PC-3 (cell line): ENCODE measurements around the gene SP3.

ENCODE experiments used
- EZH2phosphoT487 ChIP-seq: fragments of 300-600 bp; sonication (generic); IDR thresholded peaks from 2 replicates; pipeline ENCODE4 v1.6.1; 2018; ENCODE audit warnings: mild to moderate bottlenecking, antibody characterized with exemption, low read length, borderline replicate concordance
- TF ChIP-seq, protein P1 (sequence below): fragments of 300-600 bp; sonication (generic); conservative IDR thresholded peaks from 2 replicates; pipeline ENCODE4 v1.5.1; 2017; ENCODE audit warnings: antibody characterized with exemption, low read depth, mild to moderate bottlenecking, low read length

DNA sequence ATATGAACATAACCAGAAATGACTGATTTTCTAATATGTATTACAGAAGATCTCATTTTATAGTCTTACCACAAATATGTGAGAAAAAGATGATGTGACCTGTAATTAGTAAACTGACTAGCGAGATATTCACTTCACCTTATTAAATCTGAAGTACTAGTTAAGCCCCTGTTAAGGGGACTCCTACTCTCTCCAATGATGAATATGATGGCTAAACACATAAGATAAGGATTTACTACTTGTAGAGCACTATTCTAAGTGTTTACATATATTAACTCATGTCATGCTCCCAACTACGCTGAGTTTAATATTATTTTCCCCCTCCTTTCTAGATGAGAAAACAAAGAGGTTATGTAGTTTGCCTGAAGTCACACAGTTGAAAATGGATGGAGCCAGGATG lies 40.9 kb downstream of the SP3 start:
- TF ChIP-seq, protein P1, sequence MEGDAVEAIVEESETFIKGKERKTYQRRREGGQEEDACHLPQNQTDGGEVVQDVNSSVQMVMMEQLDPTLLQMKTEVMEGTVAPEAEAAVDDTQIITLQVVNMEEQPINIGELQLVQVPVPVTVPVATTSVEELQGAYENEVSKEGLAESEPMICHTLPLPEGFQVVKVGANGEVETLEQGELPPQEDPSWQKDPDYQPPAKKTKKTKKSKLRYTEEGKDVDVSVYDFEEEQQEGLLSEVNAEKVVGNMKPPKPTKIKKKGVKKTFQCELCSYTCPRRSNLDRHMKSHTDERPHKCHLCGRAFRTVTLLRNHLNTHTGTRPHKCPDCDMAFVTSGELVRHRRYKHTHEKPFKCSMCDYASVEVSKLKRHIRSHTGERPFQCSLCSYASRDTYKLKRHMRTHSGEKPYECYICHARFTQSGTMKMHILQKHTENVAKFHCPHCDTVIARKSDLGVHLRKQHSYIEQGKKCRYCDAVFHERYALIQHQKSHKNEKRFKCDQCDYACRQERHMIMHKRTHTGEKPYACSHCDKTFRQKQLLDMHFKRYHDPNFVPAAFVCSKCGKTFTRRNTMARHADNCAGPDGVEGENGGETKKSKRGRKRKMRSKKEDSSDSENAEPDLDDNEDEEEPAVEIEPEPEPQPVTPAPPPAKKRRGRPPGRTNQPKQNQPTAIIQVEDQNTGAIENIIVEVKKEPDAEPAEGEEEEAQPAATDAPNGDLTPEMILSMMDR, result no peak
- no peak for TF ChIP-seq EZH2phosphoT487
